Endothelial cell of umbilical vein (primary cell): Measurements from ENCODE around the gene NLRP8. TPM values are rescaled to one million over a fixed set of nuclear protein-coding genes. Genes with fewer than 3 reads are reported as not detected.

Experiments used
- Bru-seq: library from RNA; stranded (reverse); fragments of 400-500 nt; gene quantifications from one replicate; lab custom pipeline; 2021; lab: Mats Ljungman, UMichigan
- BruChase-seq, 2 experiments: library from RNA; stranded (reverse); fragments of 400-500 nt; gene quantifications; one replicate each; lab custom pipeline; 2021; lab: Mats Ljungman, UMichigan
- BruUV-seq: library from RNA; stranded (reverse); fragments of 400-500 nt; replicated peaks from 2 replicates; lab custom pipeline; 2021; lab: Mats Ljungman, UMichigan
- CTCF ChIA-PET: fragments of 300-600, 350-600 bp; sonication (Branson Sonifier 250); formaldehyde crosslinking; loops from one replicate; lab custom pipeline; 2021; ENCODE audit warnings: antibody characterized with exemption, inconsistent platforms; lab: Charles Lee
- POLR2A ChIA-PET: fragments of 300-600, 350-600 bp; sonication (Branson Sonifier 250); formaldehyde crosslinking; loops from one replicate; lab custom pipeline; 2021; ENCODE audit warnings: antibody characterized with exemption, inconsistent platforms; lab: Charles Lee
- DNase-seq: peaks from one replicate; pipeline ENCODE4 v3.0.0-alpha.2; 2011; ENCODE audit warnings: low read depth, low spot score
- FAIRE-seq: peaks from 2 replicates; lab custom pipeline; 2011; peaks lifted over from hg19 to GRCh38; lab: Jason Lieb, UNC
- H2AFZ ChIP-seq: 2 replicates; pipeline ENCODE4 v1.6.0; 2012; ENCODE audit warnings: low read depth, low read length, control low read depth, inconsistent platforms
- H3K27ac ChIP-seq: 2 replicates; pipeline ENCODE4 v1.5.1; 2011; ENCODE audit warnings: low read depth, mild to moderate bottlenecking, control low read depth, low read length, moderate library complexity; ENCODE audit not compliant: insufficient read depth
- H3K27me3 ChIP-seq, 2 experiments: 2 replicates each; pipeline versions ENCODE4 v1.6.0 to v1.6.1; 2011; ENCODE audit warnings: low read length in 2 of 2, mixed read lengths in 1 of 2; ENCODE audit not compliant: control insufficient read depth in 2 of 2, insufficient read depth in 2 of 2
- H3K36me3 ChIP-seq, 2 experiments: 2 replicates in 1 of 2; 3 replicates in 1 of 2; pipeline ENCODE4 v1.5.1; 2011; ENCODE audit warnings: low read length in 2 of 2, mild to moderate bottlenecking in 1 of 2, moderate library complexity in 1 of 2; ENCODE audit not compliant: control insufficient read depth in 2 of 2, insufficient read depth in 2 of 2; ENCODE audit errors: extremely low read depth in 1 of 2
- H3K4me1 ChIP-seq: 3 replicates; pipeline ENCODE4 v1.5.1; 2011; ENCODE audit warnings: mild to moderate bottlenecking, low read length; ENCODE audit not compliant: control insufficient read depth, insufficient read depth; ENCODE audit errors: extremely low read depth
- H3K4me2 ChIP-seq: 2 replicates; pipeline ENCODE4 v1.6.1; 2011; ENCODE audit warnings: low read length, control low read depth, mixed read lengths; ENCODE audit not compliant: insufficient read depth
- H3K4me3 ChIP-seq, 3 experiments: fragments of 200-600 bp in 1 of 3; sonication (generic), shearing (Covaris generic) in 1 of 3; replicated peaks in 1 of 3; 2 replicates each; pipeline ENCODE4 v1.5.1; 2011 to 2016; ENCODE audit warnings: control low read depth in 3 of 3, low read length in 3 of 3, mild to moderate bottlenecking in 2 of 3, inconsistent platforms in 1 of 3, low read depth in 1 of 3, moderate library complexity in 1 of 3; ENCODE audit not compliant: insufficient read depth in 1 of 3
- H3K79me2 ChIP-seq: 2 replicates; pipeline ENCODE4 v1.6.0; 2012; ENCODE audit warnings: low read length, inconsistent platforms; ENCODE audit not compliant: control insufficient read depth, insufficient read depth
- H3K9ac ChIP-seq: replicated peaks from 2 replicates; pipeline ENCODE3; 2011; ENCODE audit warnings: low read length, control low read depth; ENCODE audit not compliant: insufficient read depth; ENCODE audit errors: extremely low read depth
- H3K9me1 ChIP-seq: replicated peaks from 3 replicates; pipeline ENCODE4 v1.6.0; 2011; ENCODE audit warnings: mild to moderate bottlenecking, low read length; ENCODE audit not compliant: control insufficient read depth, insufficient read depth; ENCODE audit errors: extremely low read depth
- H3K9me3 ChIP-seq: replicated peaks from 2 replicates; pipeline ENCODE4 v1.5.1; 2012; ENCODE audit warnings: low read length, inconsistent platforms; ENCODE audit not compliant: control insufficient read depth, insufficient read depth
- H4K20me1 ChIP-seq: replicated peaks from 2 replicates; pipeline ENCODE3; 2011; ENCODE audit warnings: mild to moderate bottlenecking, low read length; ENCODE audit not compliant: control insufficient read depth, insufficient read depth; ENCODE audit errors: extremely low read depth
- CTCF ChIP-seq, 2 donors: IDR thresholded peaks; 1 replicate in 1 of 2; 2 replicates in 1 of 2; pipeline ENCODE4 v1.5.1; 2011; ENCODE audit warnings: low read length in 2 of 2, mild to moderate bottlenecking in 2 of 2, moderate library complexity in 2 of 2, control low read depth in 1 of 2, inconsistent platforms in 1 of 2, low read depth in 1 of 2; ENCODE audit not compliant: insufficient read depth in 1 of 2; ENCODE audit errors: extremely low read depth in 1 of 2
- EZH2 ChIP-seq: IDR thresholded peaks from 2 replicates; pipeline ENCODE4 v1.6.1; 2012; ENCODE audit warnings: borderline replicate concordance, low read depth, mild to moderate bottlenecking, moderate library complexity, low read length, inconsistent platforms; ENCODE audit not compliant: severe bottlenecking
- FOS ChIP-seq: IDR thresholded peaks from 2 replicates; pipeline ENCODE4 v1.6.1; 2011; ENCODE audit warnings: mild to moderate bottlenecking, low read length, moderate library complexity, borderline replicate concordance; ENCODE audit not compliant: insufficient read depth
- GATA2 ChIP-seq: IDR thresholded peaks from 2 replicates; pipeline ENCODE4 v1.7.0; 2011; ENCODE audit warnings: low read depth, mild to moderate bottlenecking, moderate library complexity, mixed read lengths, low read length; ENCODE audit not compliant: insufficient read length, insufficient read depth
- JUN ChIP-seq: IDR thresholded peaks from 2 replicates; pipeline ENCODE4 v1.6.1; 2011; ENCODE audit warnings: borderline replicate concordance, low read depth; ENCODE audit not compliant: insufficient read length, insufficient read depth
- MAX ChIP-seq: IDR thresholded peaks from 2 replicates; pipeline ENCODE4 v1.6.1; 2011; ENCODE audit not compliant: insufficient read depth, insufficient read length
- MYC ChIP-seq: IDR thresholded peaks from one replicate; pipeline ENCODE4 v1.6.1; 2011; ENCODE audit warnings: mild to moderate bottlenecking, low read depth, low read length
- POLR2A ChIP-seq: IDR thresholded peaks from 2 replicates; pipeline ENCODE4 v1.6.1; 2012; ENCODE audit warnings: low read depth, mild to moderate bottlenecking, control low read depth, low read length
- POLR2AphosphoS5 ChIP-seq: IDR thresholded peaks from 2 replicates; pipeline ENCODE4 v1.6.1; 2012; ENCODE audit warnings: low read depth, mild to moderate bottlenecking, control low read depth, low read length, moderate library complexity; ENCODE audit not compliant: insufficient read depth
- dilution Hi-C: fragments of 300-500 bp; cut with MboI; formaldehyde crosslinking; loops from one replicate; pipeline ENCODE4 v1.15.0; 2019; ENCODE audit warnings: low sequenced_read_pairs; ENCODE audit not compliant: extremely low pct_ligation_motif_present
- intact Hi-C: fragments of 100-400 bp; cut with micrococcal nuclease; formaldehyde crosslinking; loops from one replicate; pipeline ENCODE4 v1.10.0; 2022
- long read RNA-seq: library from polyadenylated mRNA; stranded (forward); transcript quantifications from one replicate; pipeline ENCODE4 v2.0.0, GENCODE V29; 2021
- polyA minus RNA-seq, 3 experiments: library from RNA; depleted of rRNA, polyadenylated mRNA; stranded (reverse); fragments of >200 nt; gene quantifications; 1 replicate in 1 of 3; 2 replicates in 2 of 3; pipeline ENCODE4 v1.2.3, GENCODE V29; 2011
- polyA plus RNA-seq, 4 experiments: library from polyadenylated mRNA; depleted of rRNA in 3 of 4; stranded (reverse) in 3 of 4; unstranded in 1 of 4; fragments of >200 nt; gene quantifications; 2 replicates each; pipeline versions ENCODE4 v1.2.1 to v1.2.3, GENCODE V29; 2011 to 2012; ENCODE audit warnings: missing spikeins in 1 of 4
- total RNA-seq: library from RNA; stranded (reverse); gene quantifications from 2 replicates; pipeline ENCODE4 v1.2.3, GENCODE V29; 2021

Gene NLRP8
- total RNA-seq (not detected in 2 replicates), polyA plus RNA-seq (not detected in 2 replicates), polyA minus RNA-seq (not detected in 2 replicates), Bru-seq, nascent RNA (not detected), BruChase-seq, experiment 1, labeled RNA remaining after a 6-hour chase (not detected), BruChase-seq, experiment 2, labeled RNA remaining after a 2-hour chase (not detected)
- not detected in 2 replicates for polyA plus RNA-seq (2011; cell fraction: cytosol; rRNA removed)
- not detected in 2 replicates for polyA plus RNA-seq (2011; cell fraction: nucleus; rRNA removed)
- not detected in 2 replicates for polyA plus RNA-seq (2012)
- not detected for polyA minus RNA-seq (2011; cell fraction: cytosol; rRNA and poly(A)+ RNA removed)
- polyA minus RNA-seq (2011; cell fraction: nucleus; rRNA and poly(A)+ RNA removed), result not detected in 2 replicates
- long read RNA-seq, result 0 reads

- intact Hi-C loops, result no loop called here
- ChIA-PET CTCF (no interaction called here), POLR2A (no interaction called here)
- Histone ChIP-seq H2AFZ (no peak within 1 kb of the TSS), H3K27ac (no peak within 1 kb of the TSS), H3K4me3 (no peak within 1 kb of the TSS), H3K9me1 (no peaks in the 10 kb centered on the region), H4K20me1 (no peaks in the 10 kb centered on the region), H3K4me2 (no peak within 1 kb of the TSS), H3K9me3 (peaks cover 2% of the 10 kb centered on the region), H3K79me2 (no peaks in the 10 kb centered on the region), H3K36me3 (no peaks in the 10 kb centered on the region), H3K9ac (no peak within 1 kb of the TSS), H3K4me1 (no peaks in the 10 kb centered on the region), H3K27me3 (no peaks in the 10 kb centered on the region)
- DNase-seq (no peak), FAIRE-seq (no peak)
- dilution Hi-C loops, result no loop called here
- BruUV-seq, result no TSS peak
- no peak for TF ChIP-seq GATA2
- TF ChIP-seq FOS, result no peak
- TF ChIP-seq POLR2A, result no peak
- no peak for TF ChIP-seq MYC
- TF ChIP-seq MAX, result no peak
- no peak for TF ChIP-seq EZH2
- no peak for TF ChIP-seq CTCF (IDR thresholded peaks at IDR 0.05; ENCODE audit: extremely low read depth in 1 of 2, insufficient read depth in 1 of 2, low read depth in 1 of 2, low read length in 2 of 2)
- TF ChIP-seq POLR2AphosphoS5, result no peak
- no peak for TF ChIP-seq JUN
Measured at GRCh38 chr19:55947532-55947931, at the start of gene NLRP8. Gene NLRP8, plus strand, starts transcription at chr19:55947832.
